OCI-LY7 (cell line): ENCODE results near the gene ASAP3. TPM values are rescaled to one million over a fixed set of nuclear protein-coding genes. Genes with fewer than 3 reads are reported as not detected.

Experiments
- BruUV-seq: library from RNA; stranded (reverse); fragments of 400-500 nt; replicated peaks from 2 replicates; lab custom pipeline; 2021; lab: Mats Ljungman, UMichigan
- CTCF ChIA-PET: fragments of 300-600 bp; sonication (Branson Sonifier 250); formaldehyde crosslinking; loops from one replicate; lab custom pipeline; 2022; ENCODE audit warnings: antibody characterized with exemption; ENCODE audit not compliant: unreplicated experiment; lab: Charles Lee
- POLR2A ChIA-PET: fragments of 300-600 bp; sonication (Branson Sonifier 250); formaldehyde crosslinking; loops from one replicate; lab custom pipeline; 2022; ENCODE audit warnings: antibody characterized with exemption; lab: Charles Lee
- DNase-seq: peaks from one replicate; pipeline ENCODE4 v3.0.0-alpha.2; 2015; ENCODE audit warnings: low spot score
- H2AFZ ChIP-seq: fragments of 200-600 bp; sonication (generic), shearing (Covaris generic); 2 replicates; pipeline ENCODE4 v1.6.1; 2014; ENCODE audit warnings: mild to moderate bottlenecking, antibody characterized with exemption, low read length, moderate library complexity
- H3K27ac ChIP-seq: fragments of 200-600 bp; sonication (generic); 2 replicates; pipeline ENCODE4 v1.5.1; 2014; ENCODE audit warnings: mixed run types, low read depth, mild to moderate bottlenecking, moderate library complexity, low read length, inconsistent platforms; ENCODE audit not compliant: poor library complexity, severe bottlenecking
- H3K36me3 ChIP-seq: fragments of 200-600 bp; sonication (generic); 2 replicates; pipeline ENCODE4 v1.6.1; 2014; ENCODE audit warnings: mild to moderate bottlenecking, antibody characterized with exemption, low read length, moderate library complexity, mixed read lengths; ENCODE audit not compliant: insufficient read depth
- H3K4me1 ChIP-seq: fragments of 200-600 bp; sonication (generic); 2 replicates; pipeline ENCODE4 v1.5.1; 2014; ENCODE audit warnings: mild to moderate bottlenecking, low read length; ENCODE audit not compliant: insufficient read depth, poor library complexity, severe bottlenecking
- H3K4me2 ChIP-seq: fragments of 200-600 bp; sonication (generic); 2 replicates; pipeline ENCODE4 v1.6.1; 2014; ENCODE audit warnings: mild to moderate bottlenecking, low read length
- H3K4me3 ChIP-seq: fragments of 200-600 bp; sonication (generic); 2 replicates; pipeline ENCODE4 v1.5.1; 2014; ENCODE audit warnings: mild to moderate bottlenecking, low read depth, low read length; ENCODE audit not compliant: poor library complexity, severe bottlenecking
- H3K79me2 ChIP-seq: fragments of 200-600 bp; sonication (generic); 2 replicates; pipeline ENCODE4 v1.6.1; 2016; ENCODE audit warnings: low read depth, mild to moderate bottlenecking, low read length, moderate library complexity, mixed read lengths; ENCODE audit not compliant: insufficient read depth
- H3K9me2 ChIP-seq: fragments of 200-600 bp; sonication (generic); 2 replicates; pipeline ENCODE4 v1.6.1; 2016; ENCODE audit warnings: mild to moderate bottlenecking, low read length, mixed read lengths; ENCODE audit not compliant: insufficient read depth
- H3K9me3 ChIP-seq: fragments of 200-600 bp; sonication (generic); 2 replicates; pipeline ENCODE4 v1.6.1; 2014; ENCODE audit warnings: mild to moderate bottlenecking, mixed run types, low read length, mixed read lengths
- H4K20me1 ChIP-seq: fragments of 200-600 bp; sonication (generic); 2 replicates; pipeline ENCODE4 v1.6.1; 2014; ENCODE audit warnings: mild to moderate bottlenecking, antibody characterized with exemption, low read length, moderate library complexity, mixed read lengths; ENCODE audit not compliant: insufficient read depth
- EZH2phosphoT487 ChIP-seq: fragments of 200-600 bp; sonication (generic); IDR thresholded peaks from 2 replicates; pipeline ENCODE4 v1.6.1; 2018; ENCODE audit warnings: low read depth, borderline replicate concordance, mild to moderate bottlenecking, mixed run types, antibody characterized with exemption, low read length, moderate library complexity, mixed read lengths
- intact Hi-C: fragments of 100-400 bp; cut with micrococcal nuclease; formaldehyde crosslinking; loops from one replicate; pipeline ENCODE4 v1.10.0; 2022; ENCODE audit not compliant: unreplicated experiment
- total RNA-seq, 2 experiments: library from RNA; depleted of rRNA in 1 of 2; stranded (reverse); fragments of >200 nt in 1 of 2; shearing (Covaris generic) in 1 of 2; gene quantifications; 2 replicates each; pipeline ENCODE4 v1.2.3, GENCODE V29; 2014 to 2022
- TF ChIP-seq, protein P1 (sequence below): fragments of 200-600 bp; sonication (generic); conservative IDR thresholded peaks from 2 replicates; pipeline ENCODE4 v1.5.1; 2014; ENCODE audit warnings: mild to moderate bottlenecking, antibody characterized with exemption, low read length, moderate library complexity, mixed read lengths

The ASAP3 gene
- total RNA-seq, 2 experiments from 2014 or later = 5.9 to 14.9 TPM

DNA sequence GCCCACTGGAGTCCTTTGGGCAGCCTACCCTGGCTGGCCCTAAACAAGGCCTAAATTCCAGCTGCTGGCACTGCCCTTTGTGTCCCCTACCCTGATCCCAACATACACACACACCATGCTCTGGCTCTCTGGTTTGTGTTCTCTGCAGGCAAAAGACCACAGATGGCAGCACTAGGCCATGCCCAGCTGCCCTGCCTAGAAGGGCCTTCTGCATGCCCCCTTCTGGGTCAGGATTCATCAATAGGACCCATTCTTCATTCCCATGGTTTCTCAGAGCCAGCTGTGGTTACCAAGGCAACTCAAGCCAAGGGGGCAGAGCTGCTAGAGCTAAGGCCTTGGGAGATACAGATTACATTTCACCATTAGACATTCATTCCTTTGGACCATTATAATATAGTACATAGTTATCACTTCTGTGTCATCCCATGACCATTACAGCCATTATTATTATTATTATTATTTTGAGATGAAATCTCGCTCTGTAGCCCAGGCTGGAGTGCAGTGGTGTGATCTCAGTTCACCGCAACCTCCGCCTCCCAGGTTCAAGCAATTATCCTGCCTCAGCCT lies 17.5 kb downstream of the ASAP3 start:
- POLR2A ChIA-PET = no interaction called here
- BruUV-seq = no TSS peak

DNA sequence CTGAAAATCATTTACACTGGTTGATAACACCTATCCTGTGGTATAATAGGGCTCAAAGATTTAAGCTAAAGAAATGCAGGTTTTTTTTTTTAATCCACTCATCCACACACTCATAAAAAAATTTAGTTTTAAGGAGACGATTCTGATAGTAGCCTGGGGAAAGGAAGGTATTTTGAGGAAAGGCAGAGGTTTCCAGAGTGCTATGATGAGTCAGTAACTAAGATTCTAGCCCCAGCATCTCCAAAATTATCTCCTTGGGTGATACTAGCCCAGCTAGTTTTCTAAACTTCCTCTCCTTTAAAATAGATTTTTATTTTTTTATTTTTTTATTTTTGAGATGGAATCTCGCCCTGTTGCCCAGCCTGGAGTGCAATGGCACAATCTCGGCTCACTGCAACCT lies 20.7 kb downstream of the ASAP3 start:
- intact Hi-C loops = no loop called here
- CTCF ChIA-PET = no interaction called here

More for the DNA sequence above, 17.5 kb downstream of the ASAP3 start:
- Histone ChIP-seq H3K79me2 (no peaks in the 10 kb centered on the region), H3K9me2 (no peaks in the 10 kb centered on the region), H3K27ac (no peak overlapping the region), H3K4me2 (no peak overlapping the region), H4K20me1 (no peaks in the 10 kb centered on the region), H2AFZ (no peak overlapping the region), H3K4me1 (no peaks in the 10 kb centered on the region), H3K9me3 (no peaks in the 10 kb centered on the region), H3K36me3 (no peaks in the 10 kb centered on the region), H3K4me3 (no peak overlapping the region)
- TF ChIP-seq EZH2phosphoT487 = no peak
- TF ChIP-seq, protein P1, sequence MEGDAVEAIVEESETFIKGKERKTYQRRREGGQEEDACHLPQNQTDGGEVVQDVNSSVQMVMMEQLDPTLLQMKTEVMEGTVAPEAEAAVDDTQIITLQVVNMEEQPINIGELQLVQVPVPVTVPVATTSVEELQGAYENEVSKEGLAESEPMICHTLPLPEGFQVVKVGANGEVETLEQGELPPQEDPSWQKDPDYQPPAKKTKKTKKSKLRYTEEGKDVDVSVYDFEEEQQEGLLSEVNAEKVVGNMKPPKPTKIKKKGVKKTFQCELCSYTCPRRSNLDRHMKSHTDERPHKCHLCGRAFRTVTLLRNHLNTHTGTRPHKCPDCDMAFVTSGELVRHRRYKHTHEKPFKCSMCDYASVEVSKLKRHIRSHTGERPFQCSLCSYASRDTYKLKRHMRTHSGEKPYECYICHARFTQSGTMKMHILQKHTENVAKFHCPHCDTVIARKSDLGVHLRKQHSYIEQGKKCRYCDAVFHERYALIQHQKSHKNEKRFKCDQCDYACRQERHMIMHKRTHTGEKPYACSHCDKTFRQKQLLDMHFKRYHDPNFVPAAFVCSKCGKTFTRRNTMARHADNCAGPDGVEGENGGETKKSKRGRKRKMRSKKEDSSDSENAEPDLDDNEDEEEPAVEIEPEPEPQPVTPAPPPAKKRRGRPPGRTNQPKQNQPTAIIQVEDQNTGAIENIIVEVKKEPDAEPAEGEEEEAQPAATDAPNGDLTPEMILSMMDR = no peak
- intact Hi-C loops = no loop called here
- no peak for DNase-seq
- CTCF ChIA-PET = no interaction called here

DNA sequence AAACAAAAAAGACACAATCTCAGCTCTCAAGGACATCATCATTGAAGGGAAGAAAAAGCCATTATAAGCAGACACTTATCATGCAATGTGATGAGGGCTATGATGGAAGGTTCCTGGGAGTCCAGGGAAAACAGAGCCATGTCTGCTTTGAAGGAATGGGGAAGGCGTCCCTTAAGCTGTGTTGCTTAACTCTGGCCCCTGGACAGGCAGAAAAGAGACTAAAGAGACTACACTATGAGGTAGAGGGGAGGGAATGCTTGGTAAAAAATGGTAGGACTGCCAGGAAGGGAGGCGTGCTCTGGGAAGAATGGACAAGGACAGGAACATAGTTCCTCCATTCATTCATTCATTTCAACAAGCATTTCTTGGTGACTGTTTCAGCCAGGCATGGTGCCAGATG lies 21.2 kb downstream of the ASAP3 start:
- H3K79me2 ChIP-seq = no peaks in the 10 kb centered on the region; the same call in 1 of the 2 replicates
- H3K27ac ChIP-seq = no peak overlapping the region
- H3K4me3 ChIP-seq = no peak overlapping the region
- H2AFZ ChIP-seq = no peak overlapping the region
- no peak overlapping the region for H3K4me2 ChIP-seq
- no peaks in the 10 kb centered on the region for H3K36me3 ChIP-seq
- no peaks in the 10 kb centered on the region for H4K20me1 ChIP-seq
- CTCF ChIA-PET = no interaction called here
- no peak for DNase-seq
- POLR2A ChIA-PET = no interaction called here
- TF ChIP-seq EZH2phosphoT487 = no peak
- TF ChIP-seq, protein P1 = no peak
- H3K9me3 ChIP-seq = no peaks in the 10 kb centered on the region
- no peaks in the 10 kb centered on the region for H3K9me2 ChIP-seq
- BruUV-seq = no TSS peak
- H3K4me1 ChIP-seq = no peaks in the 10 kb centered on the region
- intact Hi-C loops = no loop called here

More for the DNA sequence above, 20.7 kb downstream of the ASAP3 start:
- no peaks in the 10 kb centered on the region for H3K4me1 ChIP-seq
- no TSS peak for BruUV-seq
- H3K9me3 ChIP-seq = no peaks in the 10 kb centered on the region
- H3K9me2 ChIP-seq = no peaks in the 10 kb centered on the region
- H4K20me1 ChIP-seq = no peaks in the 10 kb centered on the region
- no peak overlapping the region for H3K4me2 ChIP-seq
- POLR2A ChIA-PET = no interaction called here
- TF ChIP-seq, protein P1 = no peak
- no peak for TF ChIP-seq EZH2phosphoT487
- no peak overlapping the region for H3K27ac ChIP-seq
- H3K4me3 ChIP-seq = no peak overlapping the region
- no peak for DNase-seq
- H3K36me3 ChIP-seq = no peaks in the 10 kb centered on the region
- no peak overlapping the region for H2AFZ ChIP-seq
- H3K79me2 ChIP-seq = no peaks in the 10 kb centered on the region; the same call in 1 of the 2 replicates
